H9 (cell line): Measurements from ENCODE around the gene LCE3A. TPM values are rescaled to one million over a fixed set of nuclear protein-coding genes. Genes with fewer than 3 reads are reported as not detected.

ENCODE experiments used
- DNase-seq: peaks from one replicate; pipeline ENCODE4 v3.0.0-alpha.2; 2017
- H2AFZ ChIP-seq: one replicate; pipeline ENCODE4 v1.6.1; 2013; ENCODE audit warnings: mild to moderate bottlenecking, low read length, control low read depth, moderate library complexity
- H2AK5ac ChIP-seq: 2 replicates; pipeline ENCODE4 v1.6.1; 2013; ENCODE audit warnings: low read length, control low read depth, mixed read lengths; ENCODE audit not compliant: insufficient read length
- H2BK120ac ChIP-seq: one replicate; pipeline ENCODE4 v1.6.1; 2013; ENCODE audit warnings: low read depth, mild to moderate bottlenecking, low read length, control low read depth, inconsistent platforms; ENCODE audit not compliant: poor library complexity, severe bottlenecking
- H2BK12ac ChIP-seq: 2 replicates; pipeline ENCODE4 v1.6.1; 2013; ENCODE audit warnings: low read length, control low read depth, mixed read lengths, low read depth; ENCODE audit not compliant: insufficient read length
- H2BK15ac ChIP-seq: 2 replicates; pipeline ENCODE4 v1.6.1; 2013; ENCODE audit warnings: low read depth, low read length, control low read depth
- H2BK20ac ChIP-seq: one replicate; pipeline ENCODE4 v1.6.1; 2013; ENCODE audit warnings: low read depth, mild to moderate bottlenecking, low read length, control low read depth, inconsistent platforms; ENCODE audit not compliant: poor library complexity, severe bottlenecking
- H2BK5ac ChIP-seq: 2 replicates; pipeline ENCODE4 v1.6.1; 2013; ENCODE audit warnings: low read length, control low read depth, mixed read lengths; ENCODE audit not compliant: insufficient read length
- H3K14ac ChIP-seq: 2 replicates; pipeline ENCODE4 v1.6.1; 2013; ENCODE audit warnings: low read length, control low read depth; ENCODE audit not compliant: insufficient read depth
- H3K18ac ChIP-seq: 2 replicates; pipeline ENCODE4 v1.6.1; 2013; ENCODE audit warnings: low read depth, mild to moderate bottlenecking, mixed read lengths, low read length, control low read depth; ENCODE audit not compliant: insufficient read length
- H3K23ac ChIP-seq: 2 replicates; pipeline ENCODE4 v1.6.1; 2013; ENCODE audit warnings: low read length, control low read depth, mixed read lengths, low read depth; ENCODE audit not compliant: insufficient read length
- H3K23me2 ChIP-seq: 2 replicates; pipeline ENCODE4 v1.6.1; 2013; ENCODE audit warnings: low read depth, mild to moderate bottlenecking, mixed read lengths, low read length, control low read depth; ENCODE audit not compliant: insufficient read length, poor library complexity, severe bottlenecking
- H3K27ac ChIP-seq: 2 replicates; pipeline ENCODE4 v1.5.1; 2013; ENCODE audit warnings: low read length, control low read depth, mixed read lengths, low read depth; ENCODE audit not compliant: insufficient read length
- H3K27me3 ChIP-seq: 2 replicates; pipeline ENCODE4 v1.6.1; 2013; ENCODE audit warnings: low read length, control low read depth, inconsistent platforms; ENCODE audit not compliant: insufficient read depth
- H3K4ac ChIP-seq: 2 replicates; pipeline ENCODE4 v1.6.1; 2013; ENCODE audit warnings: low read depth, mild to moderate bottlenecking, control low read depth, inconsistent platforms, low read length, moderate library complexity
- H3K4me1 ChIP-seq: 2 replicates; pipeline ENCODE4 v1.6.1; 2013; ENCODE audit warnings: low read length, control low read depth, inconsistent platforms; ENCODE audit not compliant: insufficient read depth
- H3K4me2 ChIP-seq: 2 replicates; pipeline ENCODE4 v1.6.1; 2013; ENCODE audit warnings: low read length, control low read depth, mixed read lengths; ENCODE audit not compliant: insufficient read length, insufficient read depth
- H3K56ac ChIP-seq: 2 replicates; pipeline ENCODE4 v1.6.1; 2013; ENCODE audit warnings: low read depth, mild to moderate bottlenecking, mixed read lengths, low read length, control low read depth; ENCODE audit not compliant: insufficient read length
- H3K79me1 ChIP-seq: 2 replicates; pipeline ENCODE4 v1.6.1; 2013; ENCODE audit warnings: low read depth, mild to moderate bottlenecking, moderate library complexity, low read length, control low read depth, inconsistent platforms; ENCODE audit not compliant: insufficient read depth, poor library complexity, severe bottlenecking
- H3K79me2 ChIP-seq: 2 replicates; pipeline ENCODE4 v1.6.1; 2013; ENCODE audit warnings: low read length, control low read depth, inconsistent platforms; ENCODE audit not compliant: insufficient read depth
- H3K9ac ChIP-seq: 2 replicates; pipeline ENCODE4 v1.6.1; 2013; ENCODE audit warnings: low read length, control low read depth, mixed read lengths; ENCODE audit not compliant: insufficient read length; ENCODE audit errors: extremely low read depth
- H3K9me3 ChIP-seq: one replicate; pipeline ENCODE4 v1.6.1; 2013; ENCODE audit warnings: low read depth, low read length, inconsistent platforms; ENCODE audit not compliant: control insufficient read depth
- H3T11ph ChIP-seq: one replicate; pipeline ENCODE4 v1.6.1; 2013; ENCODE audit warnings: mild to moderate bottlenecking, low read length, control low read depth, inconsistent platforms
- H4K20me1 ChIP-seq: one replicate; pipeline ENCODE4 v1.6.1; 2013; ENCODE audit not compliant: control insufficient read depth, insufficient read length, insufficient read depth
- H4K5ac ChIP-seq: 2 replicates; pipeline ENCODE4 v1.6.1; 2013; ENCODE audit warnings: low read depth, mild to moderate bottlenecking, mixed read lengths, low read length, control low read depth; ENCODE audit not compliant: insufficient read length
- H4K8ac ChIP-seq: replicated peaks from 2 replicates; pipeline ENCODE4 v1.6.1; 2013; ENCODE audit warnings: low read length, control low read depth, mixed read lengths, low read depth; ENCODE audit not compliant: insufficient read length
- H4K91ac ChIP-seq: 2 replicates; pipeline ENCODE4 v1.6.1; 2013; ENCODE audit warnings: low read depth, mild to moderate bottlenecking, moderate library complexity, mixed read lengths, low read length, control low read depth; ENCODE audit not compliant: insufficient read length
- H3K27ac Mint-ChIP-seq, 3 experiments: 2 replicates in 2 of 3; 3 replicates in 1 of 3; pipeline ENCODE4 v1.8.0; 2020 to 2021; ENCODE audit warnings: mixed read lengths in 3 of 3, mild to moderate bottlenecking in 1 of 3, moderate library complexity in 1 of 3
- H3K27me3 Mint-ChIP-seq: 2 replicates; pipeline ENCODE4 v1.8.0; 2021; ENCODE audit warnings: low read depth, mild to moderate bottlenecking, moderate library complexity, mixed read lengths
- H3K36me3 Mint-ChIP-seq, 3 experiments: 2 replicates in 2 of 3; 3 replicates in 1 of 3; pipeline ENCODE4 v1.8.0; 2020 to 2021; ENCODE audit warnings: low read depth in 3 of 3, mixed read lengths in 3 of 3; ENCODE audit not compliant: insufficient read depth in 1 of 3
- H3K4me1 Mint-ChIP-seq, 2 experiments: 2 replicates each; pipeline ENCODE4 v1.8.0; 2020; ENCODE audit warnings: mixed read lengths in 2 of 2
- H3K4me3 Mint-ChIP-seq, 2 experiments: 2 replicates in 1 of 2; 3 replicates in 1 of 2; pipeline ENCODE4 v1.8.0; 2020 to 2021; ENCODE audit warnings: mild to moderate bottlenecking in 2 of 2, mixed read lengths in 2 of 2, moderate library complexity in 1 of 2
- H3K9me3 Mint-ChIP-seq, 2 experiments: 2 replicates in 1 of 2; 3 replicates in 1 of 2; pipeline ENCODE4 v1.8.0; 2020; ENCODE audit warnings: mild to moderate bottlenecking in 2 of 2, mixed read lengths in 2 of 2, moderate library complexity in 1 of 2
- WGBS: extraction: QIAGEN DNeasy Blood & Tissue Kit; methylation state at CpG from one replicate; pipeline ENCODE4 v1.1.7; 2013; ENCODE audit warnings: missing lambda C conversion rate, low lambda C conversion rate, mixed read lengths; ENCODE audit not compliant: insufficient read length; ENCODE audit errors: extremely low coverage; 5-methylcytosine and 5-hydroxymethylcytosine counted together
- total RNA-seq: library from RNA; stranded (reverse); gene quantifications from 2 replicates; pipeline ENCODE4 v1.2.1, GENCODE V29; 2021
- TF ChIP-seq, protein P1 (sequence below): fragments of 200-600 bp; sonication (generic); conservative IDR thresholded peaks from 3 replicates; pipeline ENCODE4 v1.8.0; 2021; ENCODE audit warnings: antibody characterized with exemption, mild to moderate bottlenecking

The LCE3A gene
- total RNA-seq, 1 experiment from 2014 or later, result not detected

DNA sequence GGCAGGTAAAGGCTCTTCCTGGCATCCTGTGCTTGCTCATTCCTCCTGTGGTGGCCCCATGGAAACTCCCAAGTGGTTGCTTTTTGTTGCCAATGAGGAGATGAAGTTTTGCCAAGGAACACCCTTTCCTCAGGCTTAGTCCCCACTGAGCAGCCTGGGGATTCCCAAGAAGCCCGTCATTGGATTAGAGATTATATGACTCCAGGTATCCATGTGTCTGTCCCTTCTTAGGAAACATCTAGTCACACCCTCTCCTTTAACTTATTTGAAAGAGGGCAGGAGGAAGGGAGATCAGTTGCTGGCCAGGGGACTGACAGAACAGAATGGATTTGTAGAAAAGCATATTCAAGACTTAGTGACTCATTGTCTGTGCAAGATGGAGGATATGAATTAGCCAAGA lies 3.8 kb upstream of the LCE3A start:
- Histone ChIP-seq H2AFZ (no peak overlapping the region), H4K20me1 (no peaks in the 10 kb centered on the region), H3K9ac (no peak overlapping the region), H4K5ac (no peak overlapping the region), H2BK5ac (no peak overlapping the region), H3K14ac (no peak overlapping the region), H3K4ac (no peak overlapping the region), H3K27me3 (no peaks in the 10 kb centered on the region), H2BK20ac (no peak overlapping the region), H3K27ac (no peak overlapping the region), H3K79me2 (no peaks in the 10 kb centered on the region), H3K4me2 (no peak overlapping the region), H3K18ac (no peak overlapping the region), H4K91ac (no peak overlapping the region), H2BK12ac (no peak overlapping the region), H2BK120ac (no peak overlapping the region), H3K4me1 (no peaks in the 10 kb centered on the region), H3T11ph (no peak overlapping the region), H3K79me1 (no peaks in the 10 kb centered on the region), H3K9me3 (peaks cover 96% of the 10 kb centered on the region), H3K23ac (no peak overlapping the region), H2BK15ac (no peak overlapping the region), H4K8ac (no peak overlapping the region), H3K56ac (no peak overlapping the region), H2AK5ac (no peak overlapping the region), H3K23me2 (no peaks in the 10 kb centered on the region)
- Mint-ChIP-seq H3K4me3 (no peak overlapping the region), H3K9me3 (peaks cover 90 to 92% of the 10 kb centered on the region in 2 experiments), H3K27ac (no peak overlapping the region), H3K36me3 (peaks cover 10 to 48% (median 15%) of the 10 kb centered on the region in 3 experiments; a peak in 6 of 7 replicates), H3K27me3 (peaks cover 2% of the 10 kb centered on the region), H3K4me1 (no peaks in the 10 kb centered on the region)
- no CpG with 5 or more reads among the region's 1 CpG for WGBS
- TF ChIP-seq, protein P1, sequence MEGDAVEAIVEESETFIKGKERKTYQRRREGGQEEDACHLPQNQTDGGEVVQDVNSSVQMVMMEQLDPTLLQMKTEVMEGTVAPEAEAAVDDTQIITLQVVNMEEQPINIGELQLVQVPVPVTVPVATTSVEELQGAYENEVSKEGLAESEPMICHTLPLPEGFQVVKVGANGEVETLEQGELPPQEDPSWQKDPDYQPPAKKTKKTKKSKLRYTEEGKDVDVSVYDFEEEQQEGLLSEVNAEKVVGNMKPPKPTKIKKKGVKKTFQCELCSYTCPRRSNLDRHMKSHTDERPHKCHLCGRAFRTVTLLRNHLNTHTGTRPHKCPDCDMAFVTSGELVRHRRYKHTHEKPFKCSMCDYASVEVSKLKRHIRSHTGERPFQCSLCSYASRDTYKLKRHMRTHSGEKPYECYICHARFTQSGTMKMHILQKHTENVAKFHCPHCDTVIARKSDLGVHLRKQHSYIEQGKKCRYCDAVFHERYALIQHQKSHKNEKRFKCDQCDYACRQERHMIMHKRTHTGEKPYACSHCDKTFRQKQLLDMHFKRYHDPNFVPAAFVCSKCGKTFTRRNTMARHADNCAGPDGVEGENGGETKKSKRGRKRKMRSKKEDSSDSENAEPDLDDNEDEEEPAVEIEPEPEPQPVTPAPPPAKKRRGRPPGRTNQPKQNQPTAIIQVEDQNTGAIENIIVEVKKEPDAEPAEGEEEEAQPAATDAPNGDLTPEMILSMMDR, result no peak
- no peak for DNase-seq
